ENCODE data around the gene ITGB5.

DNA sequence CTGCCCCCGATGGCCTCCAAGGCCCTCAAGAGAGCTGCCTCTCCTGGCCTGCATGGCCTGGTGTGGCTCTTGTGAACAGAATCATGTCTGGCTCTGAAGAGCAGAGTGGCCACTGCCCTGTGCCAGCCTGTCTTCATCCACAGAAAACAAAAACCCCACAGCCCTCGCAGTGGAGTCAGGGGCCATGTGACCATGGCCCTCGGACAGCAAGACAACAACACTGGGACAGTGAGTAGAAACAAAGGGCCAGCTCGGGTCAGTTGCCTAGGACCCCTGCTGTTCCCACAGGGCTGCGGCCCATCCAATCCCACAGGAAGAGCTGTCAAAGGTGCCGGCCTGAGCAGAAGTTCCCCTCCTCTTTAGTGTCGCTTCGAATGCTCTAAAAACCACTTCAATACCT lies 84.5 kb downstream of the ITGB5 start:
- TF ChIP-seq, protein P1, sequence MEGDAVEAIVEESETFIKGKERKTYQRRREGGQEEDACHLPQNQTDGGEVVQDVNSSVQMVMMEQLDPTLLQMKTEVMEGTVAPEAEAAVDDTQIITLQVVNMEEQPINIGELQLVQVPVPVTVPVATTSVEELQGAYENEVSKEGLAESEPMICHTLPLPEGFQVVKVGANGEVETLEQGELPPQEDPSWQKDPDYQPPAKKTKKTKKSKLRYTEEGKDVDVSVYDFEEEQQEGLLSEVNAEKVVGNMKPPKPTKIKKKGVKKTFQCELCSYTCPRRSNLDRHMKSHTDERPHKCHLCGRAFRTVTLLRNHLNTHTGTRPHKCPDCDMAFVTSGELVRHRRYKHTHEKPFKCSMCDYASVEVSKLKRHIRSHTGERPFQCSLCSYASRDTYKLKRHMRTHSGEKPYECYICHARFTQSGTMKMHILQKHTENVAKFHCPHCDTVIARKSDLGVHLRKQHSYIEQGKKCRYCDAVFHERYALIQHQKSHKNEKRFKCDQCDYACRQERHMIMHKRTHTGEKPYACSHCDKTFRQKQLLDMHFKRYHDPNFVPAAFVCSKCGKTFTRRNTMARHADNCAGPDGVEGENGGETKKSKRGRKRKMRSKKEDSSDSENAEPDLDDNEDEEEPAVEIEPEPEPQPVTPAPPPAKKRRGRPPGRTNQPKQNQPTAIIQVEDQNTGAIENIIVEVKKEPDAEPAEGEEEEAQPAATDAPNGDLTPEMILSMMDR (IDR thresholded peaks at IDR 0.05) = no peak
- TF ChIP-seq POLR2A (IDR thresholded peaks at IDR 0.05) = no peak

Measured in right lobe of liver (tissue), 4 donors.